HG03280 (cell line): Measurements from ENCODE around the gene ADM2.

Experiments
- ATAC-seq: cut with Tn5 transposase; IDR thresholded peaks from one replicate; pipeline ENCODE4 v1.9.1; 2021; ENCODE audit warnings: mild to moderate bottlenecking, moderate library complexity; ENCODE audit not compliant: unreplicated experiment

ADM2 gene

GRCh38 chr22:50467341-50467740, 14.0 kb upstream of the ADM2 start:
- no peak for ATAC-seq

GRCh38 chr22:50467773-50468440, 13.4 kb upstream of the ADM2 start:
- ATAC-seq: no peak

GRCh38 chr22:50468626-50469025, 12.7 kb upstream of the ADM2 start:
- no peak for ATAC-seq

GRCh38 chr22:50469377-50470305, 11.7 kb upstream of the ADM2 start:
- ATAC-seq: peak; percentile 49

GRCh38 chr22:50470491-50470890, 10.9 kb upstream of the ADM2 start:
- ATAC-seq: no peak

- ATAC-seq: no peak
Measured at GRCh38 chr22:50471197-50471847, 10.0 kb upstream of the ADM2 start.

GRCh38 chr22:50471962-50472361, 9.4 kb upstream of the ADM2 start:
- ATAC-seq: no peak

- ATAC-seq: no peak
Measured at GRCh38 chr22:50473088-50473487, 8.3 kb upstream of the ADM2 start.

- no peak for ATAC-seq
Measured at GRCh38 chr22:50473855-50474671, 7.3 kb upstream of the ADM2 start.

GRCh38 chr22:50474710-50475651, 6.4 kb upstream of the ADM2 start, which contains the start of gene SBF1:
Gene SBF1, minus strand, starts transcription at chr22:50475035. Its CDS starts 195 bp downstream, at chr22:50474840.
- peak; percentile 76 for ATAC-seq

- ATAC-seq: no peak
Measured at GRCh38 chr22:50475652-50476002, 5.7 kb upstream of the ADM2 start.

- ATAC-seq: no peak
Measured at GRCh38 chr22:50476868-50477267, 4.5 kb upstream of the ADM2 start.

GRCh38 chr22:50477923-50478322, 3.4 kb upstream of the ADM2 start:
- no peak for ATAC-seq

GRCh38 chr22:50479721-50480120, 1.6 kb upstream of the ADM2 start:
- ATAC-seq: no peak

- no peak for ATAC-seq
Measured at GRCh38 chr22:50481045-50481439, 301 bp upstream of the ADM2 start.

GRCh38 chr22:50482107-50483074, 1.0 kb downstream of the ADM2 start:
- no peak for ATAC-seq

- ATAC-seq: no peak
Measured at GRCh38 chr22:50483106-50483505, 1.8 kb downstream of the ADM2 start.

- ATAC-seq: no peak
Measured at GRCh38 chr22:50483556-50483955, 2.2 kb downstream of the ADM2 start.
